Endothelial cell (in vitro differentiated cells): Measurements from ENCODE around the gene HEATR3. TPM values are rescaled to one million over a fixed set of nuclear protein-coding genes. Genes with fewer than 3 reads are reported as not detected.

Experiments
- DNase-seq: peaks from one replicate; pipeline ENCODE4 v3.0.0; 2021; ENCODE audit warnings: low spot score
- H3K27ac Mint-ChIP-seq: one replicate; pipeline ENCODE4 v1.8.0; 2021; ENCODE audit warnings: mixed read lengths, inconsistent platforms; ENCODE audit not compliant: unreplicated experiment
- H3K27me3 Mint-ChIP-seq: one replicate; pipeline ENCODE4 v1.8.0; 2021; ENCODE audit warnings: mild to moderate bottlenecking, moderate library complexity, mixed read lengths, inconsistent platforms; ENCODE audit not compliant: unreplicated experiment
- H3K36me3 Mint-ChIP-seq: one replicate; pipeline ENCODE4 v1.8.0; 2021; ENCODE audit warnings: mild to moderate bottlenecking, low read depth, mixed read lengths, inconsistent platforms; ENCODE audit not compliant: unreplicated experiment
- H3K4me1 Mint-ChIP-seq: one replicate; pipeline ENCODE4 v1.8.0; 2021; ENCODE audit warnings: mild to moderate bottlenecking, mixed read lengths, inconsistent platforms; ENCODE audit not compliant: unreplicated experiment
- H3K4me3 Mint-ChIP-seq: one replicate; pipeline ENCODE4 v1.8.0; 2021; ENCODE audit warnings: mild to moderate bottlenecking, mixed read lengths, inconsistent platforms; ENCODE audit not compliant: unreplicated experiment
- H3K9me3 Mint-ChIP-seq: one replicate; pipeline ENCODE4 v1.8.0; 2021; ENCODE audit warnings: mixed read lengths, inconsistent platforms; ENCODE audit not compliant: unreplicated experiment
- long read RNA-seq: library from polyadenylated mRNA; unstranded; transcript quantifications from one replicate; pipeline ENCODE4 v2.0.0, GENCODE V29; 2020; ENCODE audit not compliant: unreplicated experiment
- total RNA-seq: library from RNA; stranded (reverse); fragmentation: NEBNext Ultra II Directional; extraction: Animal tissue kit (Norgen Biotek cat#: 25700); gene quantifications from one replicate; pipeline ENCODE4 v1.2.1, GENCODE V29; 2021; ENCODE audit not compliant: unreplicated experiment
- TF ChIP-seq, protein P1 (sequence below): fragments of 200-600 bp; sonication (generic); IDR thresholded peaks from one replicate; pipeline ENCODE4 v1.5.0; 2021; ENCODE audit warnings: antibody characterized with exemption; ENCODE audit not compliant: unreplicated experiment

HEATR3 gene, protein sequence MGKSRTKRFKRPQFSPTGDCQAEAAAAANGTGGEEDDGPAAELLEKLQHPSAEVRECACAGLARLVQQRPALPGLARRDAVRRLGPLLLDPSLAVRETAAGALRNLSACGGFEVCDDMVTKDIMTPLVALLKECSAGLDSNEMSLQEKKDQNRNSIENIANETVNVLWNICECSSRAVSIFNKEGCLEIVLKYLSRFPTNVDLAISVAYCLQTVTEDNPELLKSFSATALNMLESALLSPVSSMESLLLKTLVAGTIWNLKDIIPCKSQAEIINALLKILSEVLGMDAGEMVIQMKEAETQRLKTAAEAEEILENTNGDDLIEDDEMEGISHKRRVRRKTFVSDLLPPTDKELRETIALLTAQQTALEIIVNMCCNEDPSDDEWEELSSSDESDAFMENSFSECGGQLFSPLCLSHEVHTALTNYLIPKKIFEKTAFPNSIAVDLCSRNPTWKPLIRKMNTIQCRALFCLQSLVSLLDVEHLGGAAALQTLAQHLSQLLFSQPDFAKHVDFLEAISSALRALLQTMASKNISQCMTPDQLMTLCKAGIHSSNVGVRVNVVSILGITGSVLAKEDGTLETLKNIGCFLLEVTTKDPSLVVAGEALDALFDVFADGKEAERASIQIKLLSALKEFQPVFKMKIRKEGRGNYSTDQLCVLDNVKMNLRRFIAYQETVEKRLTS
- 10.3 TPM for total RNA-seq
- long read RNA-seq, partial matches to known transcripts, result 0 of 2 reads
- long read RNA-seq, other reads (novel, unspliced or antisense), result 1 of 2 reads

DNA sequence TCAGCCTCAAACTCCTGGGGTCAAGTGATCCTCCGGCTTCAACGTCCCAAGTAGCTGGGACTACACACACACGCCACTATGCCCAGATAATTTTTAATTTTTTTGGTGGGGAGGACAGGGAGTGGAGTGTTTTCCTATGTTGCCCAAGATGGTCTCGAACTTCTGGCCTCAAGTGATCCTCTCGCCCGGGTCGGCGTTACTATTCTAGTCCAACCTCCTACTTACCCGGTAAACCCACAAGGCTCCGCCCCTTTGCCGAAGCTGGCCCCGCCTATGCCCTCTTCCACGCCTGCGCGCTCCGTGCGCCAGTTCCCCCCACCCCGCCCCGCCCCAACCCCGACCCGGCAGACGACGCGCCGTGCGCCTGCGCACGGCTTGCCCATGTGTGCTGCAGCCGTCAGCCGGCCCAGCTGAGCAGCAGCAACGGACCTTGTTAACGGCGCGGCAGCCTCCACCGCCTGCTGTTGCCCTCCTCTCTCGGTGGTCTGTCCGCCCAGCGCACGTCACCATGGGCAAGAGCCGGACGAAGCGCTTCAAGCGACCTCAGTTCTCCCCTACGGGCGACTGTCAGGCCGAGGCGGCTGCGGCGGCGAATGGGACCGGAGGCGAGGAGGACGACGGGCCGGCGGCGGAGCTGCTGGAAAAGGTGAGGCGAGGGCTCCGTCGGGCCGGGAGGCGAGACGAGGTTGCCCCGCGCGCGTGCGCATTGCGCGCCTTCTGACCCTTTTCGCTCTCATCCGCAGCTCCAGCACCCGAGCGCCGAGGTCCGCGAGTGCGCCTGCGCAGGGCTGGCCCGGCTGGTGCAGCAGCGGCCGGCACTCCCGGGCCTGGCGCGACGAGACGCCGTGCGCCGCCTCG is at the start of gene HEATR3:
HEATR3 (plus strand) TSS at position 347 of the 858 bp plus-strand sequence; CDS start at position 509, 162 bp downstream.
- Mint-ChIP-seq H3K27ac (peak within 1 kb of the TSS; percentile 57), H3K4me1 (peaks cover 18% of the 10 kb centered on the region), H3K9me3 (no peaks in the 10 kb centered on the region), H3K36me3 (peaks cover 2% of the 10 kb centered on the region), H3K4me3 (peak within 1 kb of the TSS; percentile 92), H3K27me3 (peaks cover 13% of the 10 kb centered on the region)
- peak; percentile 94 for DNase-seq
- TF ChIP-seq, protein P1, sequence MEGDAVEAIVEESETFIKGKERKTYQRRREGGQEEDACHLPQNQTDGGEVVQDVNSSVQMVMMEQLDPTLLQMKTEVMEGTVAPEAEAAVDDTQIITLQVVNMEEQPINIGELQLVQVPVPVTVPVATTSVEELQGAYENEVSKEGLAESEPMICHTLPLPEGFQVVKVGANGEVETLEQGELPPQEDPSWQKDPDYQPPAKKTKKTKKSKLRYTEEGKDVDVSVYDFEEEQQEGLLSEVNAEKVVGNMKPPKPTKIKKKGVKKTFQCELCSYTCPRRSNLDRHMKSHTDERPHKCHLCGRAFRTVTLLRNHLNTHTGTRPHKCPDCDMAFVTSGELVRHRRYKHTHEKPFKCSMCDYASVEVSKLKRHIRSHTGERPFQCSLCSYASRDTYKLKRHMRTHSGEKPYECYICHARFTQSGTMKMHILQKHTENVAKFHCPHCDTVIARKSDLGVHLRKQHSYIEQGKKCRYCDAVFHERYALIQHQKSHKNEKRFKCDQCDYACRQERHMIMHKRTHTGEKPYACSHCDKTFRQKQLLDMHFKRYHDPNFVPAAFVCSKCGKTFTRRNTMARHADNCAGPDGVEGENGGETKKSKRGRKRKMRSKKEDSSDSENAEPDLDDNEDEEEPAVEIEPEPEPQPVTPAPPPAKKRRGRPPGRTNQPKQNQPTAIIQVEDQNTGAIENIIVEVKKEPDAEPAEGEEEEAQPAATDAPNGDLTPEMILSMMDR, result no peak

DNA sequence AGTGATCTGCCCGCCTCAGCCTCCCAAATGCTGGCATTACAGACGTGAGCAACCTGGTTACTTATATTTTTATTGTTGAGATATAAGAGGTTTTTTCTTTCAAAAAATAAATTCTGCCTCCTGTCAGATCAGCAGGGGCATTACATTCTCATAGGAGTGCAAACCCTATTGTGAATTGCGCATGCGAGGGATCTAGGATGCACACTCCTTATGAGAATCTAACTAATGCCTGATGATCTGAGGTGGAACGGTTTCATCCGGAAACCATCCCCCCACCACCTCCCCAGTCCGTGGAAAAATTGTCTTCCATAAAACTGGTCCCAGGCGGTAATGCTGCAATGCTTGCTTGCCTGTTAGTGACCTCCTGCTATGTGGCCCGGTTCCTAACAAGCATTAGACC is 48.2 kb upstream of the HEATR3 start:
- TF ChIP-seq, protein P1, result no peak
- Mint-ChIP-seq H3K36me3 (no peaks in the 10 kb centered on the region), H3K4me3 (no peak overlapping the region), H3K27ac (no peak overlapping the region), H3K27me3 (no peaks in the 10 kb centered on the region), H3K9me3 (no peaks in the 10 kb centered on the region), H3K4me1 (no peaks in the 10 kb centered on the region)
- DNase-seq, result no peak

DNA sequence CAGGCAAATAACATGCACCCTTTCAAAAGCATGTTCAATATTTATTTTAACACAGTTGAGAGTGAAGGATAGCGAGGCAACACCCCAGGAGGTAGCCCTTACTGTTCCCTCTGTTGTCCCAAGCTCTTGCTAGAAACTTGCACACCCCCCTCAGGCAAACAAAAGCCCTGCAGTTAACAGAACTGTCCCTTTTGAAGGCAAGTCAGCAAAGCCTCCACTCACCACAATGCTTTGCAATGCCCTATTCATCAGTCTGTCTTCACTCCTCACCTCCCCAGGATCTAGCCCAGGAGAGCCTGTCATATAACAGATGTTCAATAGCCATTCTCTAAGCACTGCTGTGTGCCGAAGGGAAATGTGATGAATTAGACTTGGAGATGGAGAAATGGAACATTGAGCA is 44.2 kb upstream of the HEATR3 start:
- no peak for DNase-seq
- Mint-ChIP-seq H3K27ac (no peak overlapping the region), H3K36me3 (no peaks in the 10 kb centered on the region), H3K4me3 (no peak overlapping the region), H3K4me1 (peaks cover 4% of the 10 kb centered on the region), H3K9me3 (no peaks in the 10 kb centered on the region), H3K27me3 (no peaks in the 10 kb centered on the region)
- TF ChIP-seq, protein P1, result no peak

DNA sequence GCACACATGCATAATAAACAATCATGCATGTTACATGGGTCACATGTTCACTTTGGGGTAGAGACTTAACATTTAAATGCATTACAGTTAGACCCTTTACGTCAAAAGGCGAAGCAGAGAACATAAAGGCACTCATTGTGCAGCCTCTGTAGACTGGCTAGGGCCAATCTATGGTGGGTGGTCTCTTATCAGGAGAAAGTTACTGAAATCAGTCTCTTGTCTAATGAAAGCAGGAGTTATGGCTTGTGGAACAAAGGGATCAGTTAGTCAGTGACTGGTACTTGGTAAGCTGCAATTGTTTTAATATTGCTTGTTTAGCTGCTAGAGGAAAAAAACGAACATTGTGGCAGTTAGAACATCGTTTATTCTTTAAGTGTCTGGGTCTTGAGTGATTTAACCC is 42.1 kb upstream of the HEATR3 start:
- H3K27ac Mint-ChIP-seq, result no peak overlapping the region
- H3K36me3 Mint-ChIP-seq, result no peaks in the 10 kb centered on the region
- no peak overlapping the region for H3K4me3 Mint-ChIP-seq
- no peaks in the 10 kb centered on the region for H3K27me3 Mint-ChIP-seq
- H3K9me3 Mint-ChIP-seq, result no peaks in the 10 kb centered on the region
- no peak for DNase-seq
- TF ChIP-seq, protein P1, result no peak
- H3K4me1 Mint-ChIP-seq, result peaks cover 4% of the 10 kb centered on the region
